Measurements from ENCODE around the gene AFP. TPM values are rescaled to one million over a fixed set of nuclear protein-coding genes. Genes with fewer than 3 reads are reported as not detected.

AFP gene
- total RNA-seq, 1 donor from 2014 or later = 11.3 TPM

GRCh38 chr4:73433140-73433539 is 2.9 kb upstream of the AFP start:
- Histone ChIP-seq H4K20me1 (ENCODE audit: insufficient read depth, low read length) (no peaks in the 10 kb centered on the region), H3K4me2 (ENCODE audit: low read length) (no peak overlapping the region), H3K27me3 (ENCODE audit: insufficient read depth, low read length) (no peaks in the 10 kb centered on the region), H3K9me3 (ENCODE audit: insufficient read depth, low read depth, low read length) (no peaks in the 10 kb centered on the region), H3K9ac (ENCODE audit: low read length) (no peak overlapping the region), H3K4me3 (ENCODE audit: insufficient read depth, low read depth, low read length) (no peak overlapping the region), H3K79me2 (ENCODE audit: insufficient read depth, low read length) (no peaks in the 10 kb centered on the region), H2AFZ (ENCODE audit: low read depth, low read length) (no peak overlapping the region), H3K4me1 (ENCODE audit: insufficient read depth, low read length) (no peaks in the 10 kb centered on the region), H3K27ac (ENCODE audit: low read depth, low read length) (no peak overlapping the region), H3K36me3 (ENCODE audit: insufficient read depth, low read length) (no peaks in the 10 kb centered on the region)
- H3K4me1 Mint-ChIP-seq (ENCODE audit: low read depth, unreplicated experiment) = no peaks in the 10 kb centered on the region
- no peak for DNase-seq (ENCODE audit: low read depth)
- H3K36me3 Mint-ChIP-seq (ENCODE audit: low read depth, unreplicated experiment) = no peaks in the 10 kb centered on the region
- H3K27me3 Mint-ChIP-seq (ENCODE audit: low read depth, unreplicated experiment) = no peaks in the 10 kb centered on the region
- no peak for TF ChIP-seq EZH2 (IDR thresholded peaks at IDR 0.05; ENCODE audit: insufficient read depth, low read length)
- TF ChIP-seq CTCF (IDR thresholded peaks at IDR 0.05; ENCODE audit: insufficient read depth, low read depth, low read length) = no peak
- FAIRE-seq = no peak
- no peaks in the 10 kb centered on the region for H3K9me3 Mint-ChIP-seq (ENCODE audit: unreplicated experiment)
- H3K4me3 Mint-ChIP-seq (ENCODE audit: unreplicated experiment) = no peak overlapping the region
- no peak overlapping the region for H3K27ac Mint-ChIP-seq (ENCODE audit: unreplicated experiment)

GRCh38 chr4:73434311-73434710 is 1.7 kb upstream of the AFP start:
- Histone ChIP-seq H3K79me2 (ENCODE audit: insufficient read depth, low read length) (no peaks in the 10 kb centered on the region), H4K20me1 (ENCODE audit: insufficient read depth, low read length) (no peaks in the 10 kb centered on the region), H3K9ac (ENCODE audit: low read length) (no peak overlapping the region), H3K4me3 (ENCODE audit: insufficient read depth, low read depth, low read length) (no peak overlapping the region), H3K27ac (ENCODE audit: low read depth, low read length) (no peak overlapping the region), H3K4me1 (ENCODE audit: insufficient read depth, low read length) (no peaks in the 10 kb centered on the region), H3K9me3 (ENCODE audit: insufficient read depth, low read depth, low read length) (no peaks in the 10 kb centered on the region), H3K4me2 (ENCODE audit: low read length) (no peak overlapping the region), H3K36me3 (ENCODE audit: insufficient read depth, low read length) (no peaks in the 10 kb centered on the region), H2AFZ (ENCODE audit: low read depth, low read length) (no peak overlapping the region), H3K27me3 (ENCODE audit: insufficient read depth, low read length) (no peaks in the 10 kb centered on the region)
- no peak for FAIRE-seq
- no peaks in the 10 kb centered on the region for H3K4me1 Mint-ChIP-seq (ENCODE audit: low read depth, unreplicated experiment)
- TF ChIP-seq EZH2 (IDR thresholded peaks at IDR 0.05; ENCODE audit: insufficient read depth, low read length) = no peak
- peak; percentile 50 for TF ChIP-seq CTCF (IDR thresholded peaks at IDR 0.05; ENCODE audit: insufficient read depth, low read depth, low read length)
- no peak overlapping the region for H3K4me3 Mint-ChIP-seq (ENCODE audit: unreplicated experiment)
- DNase-seq (ENCODE audit: low read depth) = no peak
- H3K36me3 Mint-ChIP-seq (ENCODE audit: low read depth, unreplicated experiment) = no peaks in the 10 kb centered on the region
- H3K27ac Mint-ChIP-seq (ENCODE audit: unreplicated experiment) = no peak overlapping the region
- no peaks in the 10 kb centered on the region for H3K9me3 Mint-ChIP-seq (ENCODE audit: unreplicated experiment)
- H3K27me3 Mint-ChIP-seq (ENCODE audit: low read depth, unreplicated experiment) = no peaks in the 10 kb centered on the region

GRCh38 chr4:73436674-73437557 is 895 bp downstream of the AFP start:
- no peaks in the 10 kb centered on the region for H3K9me3 Mint-ChIP-seq (ENCODE audit: unreplicated experiment)
- no peak overlapping the region for H3K27ac Mint-ChIP-seq (ENCODE audit: unreplicated experiment)
- no peaks in the 10 kb centered on the region for H3K36me3 Mint-ChIP-seq (ENCODE audit: low read depth, unreplicated experiment)
- peaks cover 3% of the 10 kb centered on the region for H3K27me3 Mint-ChIP-seq (ENCODE audit: low read depth, unreplicated experiment)
- Histone ChIP-seq H3K4me3 (ENCODE audit: insufficient read depth, low read depth, low read length) (no peak overlapping the region), H3K79me2 (ENCODE audit: insufficient read depth, low read length) (no peaks in the 10 kb centered on the region), H2AFZ (ENCODE audit: low read depth, low read length) (no peak overlapping the region), H3K9ac (ENCODE audit: low read length) (no peak overlapping the region), H3K27ac (ENCODE audit: low read depth, low read length) (no peak overlapping the region), H3K4me2 (ENCODE audit: low read length) (no peak overlapping the region), H4K20me1 (ENCODE audit: insufficient read depth, low read length) (no peaks in the 10 kb centered on the region), H3K36me3 (ENCODE audit: insufficient read depth, low read length) (no peaks in the 10 kb centered on the region), H3K4me1 (ENCODE audit: insufficient read depth, low read length) (no peaks in the 10 kb centered on the region), H3K9me3 (ENCODE audit: insufficient read depth, low read depth, low read length) (no peaks in the 10 kb centered on the region), H3K27me3 (ENCODE audit: insufficient read depth, low read length) (no peaks in the 10 kb centered on the region)
- FAIRE-seq (no peak), DNase-seq (ENCODE audit: low read depth) (no peak)
- no peak overlapping the region for H3K4me3 Mint-ChIP-seq (ENCODE audit: unreplicated experiment)
- TF ChIP-seq CTCF (IDR thresholded peaks at IDR 0.05; ENCODE audit: insufficient read depth, low read depth, low read length) (no peak), EZH2 (IDR thresholded peaks at IDR 0.05; ENCODE audit: insufficient read depth, low read length) (no peak)
- H3K4me1 Mint-ChIP-seq (ENCODE audit: low read depth, unreplicated experiment) = no peaks in the 10 kb centered on the region
